WTC11 (cell line): ENCODE results near the gene FADS6. TPM values are rescaled to one million over a fixed set of nuclear protein-coding genes. Genes with fewer than 3 reads are reported as not detected.

Source experiments
- ATAC-seq: fragments of 200-7000 bp; cut with Tn5 transposase; 2 replicates; pipeline ENCODE4 v1.10.0; 2021; ENCODE audit warnings: mild to moderate bottlenecking, moderate library complexity
- CTCF ChIA-PET: fragments of 300-600 bp; sonication (Branson Sonifier 250); formaldehyde crosslinking; loops from one replicate; lab custom pipeline; 2021; ENCODE audit warnings: antibody characterized with exemption; lab: Charles Lee
- POLR2A ChIA-PET: fragments of 350-600 bp; sonication (Branson Sonifier 250); formaldehyde crosslinking; loops from one replicate; lab custom pipeline; 2021; ENCODE audit warnings: antibody characterized with exemption; lab: Charles Lee
- DNase-seq: peaks from one replicate; pipeline ENCODE4 v3.0.0; 2021; ENCODE audit warnings: low spot score
- H3K27ac Mint-ChIP-seq: 2 replicates; pipeline ENCODE4 v1.8.0; 2021; ENCODE audit warnings: mixed read lengths
- H3K27me3 Mint-ChIP-seq: 2 replicates; pipeline ENCODE4 v1.8.0; 2021; ENCODE audit warnings: low read depth, mild to moderate bottlenecking, moderate library complexity, mixed read lengths
- H3K36me3 Mint-ChIP-seq: 2 replicates; pipeline ENCODE4 v1.8.0; 2021; ENCODE audit warnings: mixed read lengths
- H3K4me1 Mint-ChIP-seq: 2 replicates; pipeline ENCODE4 v1.8.0; 2022; ENCODE audit warnings: mixed read lengths
- H3K4me3 Mint-ChIP-seq: 2 replicates; pipeline ENCODE4 v1.8.0; 2021; ENCODE audit warnings: mild to moderate bottlenecking, moderate library complexity, mixed read lengths
- H3K9me3 Mint-ChIP-seq: 2 replicates; pipeline ENCODE4 v1.8.0; 2021; ENCODE audit warnings: mixed read lengths
- AR ChIP-seq: fragments of 250-450 bp; sonication (Bioruptor Pico); IDR thresholded peaks from 2 replicates; pipeline ENCODE4 v1.9.0; 2021; ENCODE audit warnings: mild to moderate bottlenecking
- ATF1 ChIP-seq: sonication (generic); formaldehyde crosslinking; IDR thresholded peaks from 2 replicates; pipeline ENCODE4 v1.8.1; 2023; ENCODE audit warnings: mild to moderate bottlenecking, moderate library complexity, missing genetic modification reagents
- CREB1 ChIP-seq: sonication (generic); formaldehyde crosslinking; IDR thresholded peaks from 2 replicates; pipeline ENCODE4 v1.8.0; 2023; ENCODE audit warnings: mild to moderate bottlenecking, missing genetic modification reagents
- ESRRA ChIP-seq: sonication (generic); formaldehyde crosslinking; IDR thresholded peaks from 2 replicates; pipeline ENCODE4 v1.8.1; 2022; ENCODE audit warnings: mild to moderate bottlenecking, missing genetic modification reagents, borderline replicate concordance
- JAZF1 ChIP-seq: fragments of 250-450 bp; sonication (Bioruptor Pico); IDR thresholded peaks from 2 replicates; pipeline ENCODE4 v1.9.0; 2021; ENCODE audit warnings: moderate library complexity, mild to moderate bottlenecking, inconsistent platforms
- KAT7 ChIP-seq: sonication (generic); formaldehyde crosslinking; IDR thresholded peaks from 2 replicates; pipeline ENCODE4 v1.8.1; 2023; ENCODE audit warnings: missing genetic modification reagents, mild to moderate bottlenecking, borderline replicate concordance
- MLX ChIP-seq: sonication (generic); formaldehyde crosslinking; IDR thresholded peaks from 2 replicates; pipeline ENCODE4 v1.8.1; 2023; ENCODE audit warnings: mild to moderate bottlenecking, missing genetic modification reagents, moderate library complexity
- MXD4 ChIP-seq: fragments of 250-450 bp; sonication (Bioruptor Pico); IDR thresholded peaks from 2 replicates; pipeline ENCODE4 v1.8.0; 2021; ENCODE audit warnings: mild to moderate bottlenecking, moderate library complexity, borderline replicate concordance
- NFATC4 ChIP-seq: fragments of 250-450 bp; sonication (Bioruptor Pico); IDR thresholded peaks from 2 replicates; pipeline ENCODE4 v1.9.0; 2021; ENCODE audit warnings: mild to moderate bottlenecking
- NR2C2 ChIP-seq: sonication (generic); formaldehyde crosslinking; IDR thresholded peaks from 2 replicates; pipeline ENCODE4 v1.8.0; 2022; ENCODE audit warnings: mild to moderate bottlenecking, missing genetic modification reagents
- NR3C1 ChIP-seq: sonication (generic); formaldehyde crosslinking; conservative IDR thresholded peaks from 2 replicates; pipeline ENCODE4 v1.8.1; 2023; ENCODE audit warnings: low read depth, mild to moderate bottlenecking, missing genetic modification reagents
- PRRX2 ChIP-seq: fragments of 250-450 bp; sonication (Bioruptor Pico); IDR thresholded peaks from 2 replicates; pipeline ENCODE4 v1.8.0; 2021; ENCODE audit warnings: mild to moderate bottlenecking
- SMAD4 ChIP-seq: sonication (generic); formaldehyde crosslinking; IDR thresholded peaks from 2 replicates; pipeline ENCODE4 v1.8.0; 2022; ENCODE audit warnings: mild to moderate bottlenecking, missing genetic modification reagents
- TCF7 ChIP-seq: sonication (generic); formaldehyde crosslinking; IDR thresholded peaks from 2 replicates; pipeline ENCODE4 v1.8.0; 2022; ENCODE audit warnings: mild to moderate bottlenecking, low read depth, missing genetic modification reagents, moderate library complexity
- USF1 ChIP-seq: sonication (generic); formaldehyde crosslinking; IDR thresholded peaks from 2 replicates; pipeline ENCODE4 v1.8.0; 2022; ENCODE audit warnings: mild to moderate bottlenecking, missing genetic modification reagents
- ZBTB21 ChIP-seq: sonication (generic); formaldehyde crosslinking; IDR thresholded peaks from 2 replicates; pipeline ENCODE4 v1.8.1; 2023; ENCODE audit warnings: mild to moderate bottlenecking, missing genetic modification reagents, borderline replicate concordance
- ZNF263 ChIP-seq: sonication (generic); formaldehyde crosslinking; IDR thresholded peaks from 2 replicates; pipeline ENCODE4 v1.8.1; 2022; ENCODE audit warnings: low read depth, mild to moderate bottlenecking, moderate library complexity, missing genetic modification reagents
- ZNF317 ChIP-seq: sonication (generic); formaldehyde crosslinking; IDR thresholded peaks from 2 replicates; pipeline ENCODE4 v1.8.1; 2023; ENCODE audit warnings: low read depth, mild to moderate bottlenecking, moderate library complexity, missing genetic modification reagents, borderline replicate concordance
- ZNF671 ChIP-seq: fragments of 250-450 bp; sonication (Bioruptor Pico); IDR thresholded peaks from 2 replicates; pipeline ENCODE4 v1.8.0; 2021; ENCODE audit warnings: mild to moderate bottlenecking
- total RNA-seq: library from RNA; stranded (reverse); gene quantifications from 3 replicates; pipeline ENCODE4 v1.2.3, GENCODE V29; 2021
- TF ChIP-seq, protein P1 (sequence below): fragments of 250-450 bp; sonication (Bioruptor Pico); IDR thresholded peaks from 2 replicates; pipeline ENCODE4 v1.9.0; 2021; ENCODE audit warnings: moderate library complexity, mild to moderate bottlenecking, inconsistent platforms, borderline replicate concordance
- TF ChIP-seq, protein P2 (sequence below): sonication (generic); formaldehyde crosslinking; IDR thresholded peaks from 2 replicates; pipeline ENCODE4 v1.8.1; 2022; ENCODE audit warnings: mild to moderate bottlenecking, missing genetic modification reagents, moderate library complexity, borderline replicate concordance
- TF ChIP-seq, protein P3 (sequence below): sonication (generic); formaldehyde crosslinking; IDR thresholded peaks from 2 replicates; pipeline ENCODE4 v1.8.0; 2023; ENCODE audit warnings: missing genetic modification reagents
- TF ChIP-seq, protein P4 (sequence below): sonication (generic); formaldehyde crosslinking; IDR thresholded peaks from 2 replicates; pipeline ENCODE4 v1.8.1; 2023; ENCODE audit warnings: mild to moderate bottlenecking, moderate library complexity, missing genetic modification reagents
- TF ChIP-seq, protein P5 (sequence below): sonication (generic); formaldehyde crosslinking; conservative IDR thresholded peaks from 2 replicates; pipeline ENCODE4 v1.8.1; 2022; ENCODE audit warnings: mild to moderate bottlenecking, missing genetic modification reagents
- TF ChIP-seq, protein P6 (sequence below): sonication (generic); formaldehyde crosslinking; IDR thresholded peaks from 2 replicates; pipeline ENCODE4 v1.8.0; 2022; ENCODE audit warnings: mild to moderate bottlenecking, missing genetic modification reagents

FADS6 gene
- total RNA-seq, 1 experiment from 2014 or later = 1.2 TPM

DNA sequence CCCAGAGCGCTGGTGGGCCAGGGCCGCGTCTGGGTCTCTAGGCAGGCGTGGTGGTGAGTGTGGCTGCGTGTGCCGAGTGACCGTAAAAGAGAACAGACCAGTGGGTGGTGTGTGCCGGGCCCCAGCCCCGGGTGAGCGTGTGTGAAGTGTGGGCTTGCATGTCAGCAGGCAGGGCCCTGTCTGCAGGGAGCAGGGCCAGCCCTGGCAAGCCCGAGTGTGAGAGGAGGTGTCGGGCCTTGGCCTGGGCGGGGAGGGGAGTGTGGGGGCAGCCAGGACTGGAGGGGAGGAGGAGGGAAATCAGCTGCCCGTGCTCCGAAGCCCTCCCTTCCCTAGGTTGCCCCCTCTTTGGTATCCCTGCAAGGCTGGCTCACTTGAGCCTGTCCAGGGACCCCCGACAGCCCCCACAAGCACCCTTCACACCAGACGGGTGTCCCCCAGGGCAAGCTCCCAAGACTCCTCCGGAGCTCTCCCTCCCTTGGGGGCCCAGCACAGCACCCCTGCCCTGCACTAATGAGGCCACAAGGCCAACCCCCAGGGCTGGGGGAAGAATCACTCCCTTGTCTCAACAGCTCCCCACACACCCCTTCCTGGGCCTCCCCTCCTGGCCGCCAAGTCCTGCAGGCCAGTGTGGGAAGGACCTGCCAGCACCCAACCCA is 27.7 kb upstream of the FADS6 start:
- H3K27ac Mint-ChIP-seq = no peak overlapping the region
- no peaks in the 10 kb centered on the region for H3K36me3 Mint-ChIP-seq
- DNase-seq (no peak), ATAC-seq (no peak; the same call in 1 of the 2 replicates)
- POLR2A ChIA-PET = no interaction called here
- TF ChIP-seq USF1 (CRISPR knock-in tag) (no peak), TCF7 (CRISPR knock-in tag) (no peak), ESRRA (CRISPR knock-in tag) (no peak), ZNF671 (CRISPR knock-in tag) (no peak), ZBTB21 (CRISPR knock-in tag) (no peak), NR3C1 (no peak), ZNF263 (CRISPR knock-in tag) (no peak), NFATC4 (CRISPR knock-in tag) (no peak), AR (CRISPR knock-in tag) (no peak), MLX (no peak)
- TF ChIP-seq, protein P1, sequence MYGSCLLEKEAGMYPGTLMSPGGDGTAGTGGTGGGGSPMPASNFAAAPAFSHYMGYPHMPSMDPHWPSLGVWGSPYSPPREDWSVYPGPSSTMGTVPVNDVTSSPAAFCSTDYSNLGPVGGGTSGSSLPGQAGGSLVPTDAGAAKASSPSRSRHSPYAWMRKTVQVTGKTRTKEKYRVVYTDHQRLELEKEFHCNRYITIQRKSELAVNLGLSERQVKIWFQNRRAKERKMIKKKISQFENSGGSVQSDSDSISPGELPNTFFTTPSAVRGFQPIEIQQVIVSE (CRISPR knock-in tag) = no peak
- H3K9me3 Mint-ChIP-seq = no peaks in the 10 kb centered on the region
- H3K4me1 Mint-ChIP-seq = peaks cover 13% of the 10 kb centered on the region
- CTCF ChIA-PET = interaction anchor here (0.6 to 7.8 kb wide), 14 partner anchors 11 to 150 kb away, joined by 3 to 206 read pairs (median 4); partner anchors contain the start of genes FADS6, FDXR, GRIN2C and OTOP3
- peaks cover 49% of the 10 kb centered on the region for H3K27me3 Mint-ChIP-seq
- H3K4me3 Mint-ChIP-seq = no peak overlapping the region

DNA sequence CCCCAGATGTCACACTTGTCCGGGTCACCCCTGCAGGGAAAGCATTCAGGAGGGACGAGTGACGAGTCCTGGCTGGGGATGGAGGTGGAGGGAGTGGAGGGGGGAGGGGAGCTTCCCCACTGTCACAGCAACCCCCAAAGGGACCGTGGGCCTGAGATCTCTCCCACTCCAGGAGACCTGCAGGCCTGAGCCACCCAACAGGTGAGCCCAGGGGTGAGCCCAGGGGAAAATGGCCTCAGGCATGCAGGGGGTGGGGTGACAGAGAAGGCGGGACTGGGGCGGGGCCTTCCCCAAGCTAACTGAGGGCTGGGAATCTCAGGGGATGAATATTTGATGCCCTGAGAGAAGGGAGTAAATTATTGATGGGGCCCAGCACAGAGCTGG is 27.2 kb upstream of the FADS6 start:
- peak; percentile 22; the same call in 1 of the 2 replicates for ATAC-seq
- ChIA-PET POLR2A (no interaction called here), CTCF (interaction anchor here (0.6 to 7.8 kb wide), 16 partner anchors 11 to 150 kb away, joined by 3 to 206 read pairs (median 8); partner anchors contain the start of genes FDXR, GRIN2C and OTOP3)
- H3K4me3 Mint-ChIP-seq = no peak overlapping the region
- H3K4me1 Mint-ChIP-seq = peaks cover 13% of the 10 kb centered on the region
- H3K27me3 Mint-ChIP-seq = peaks cover 46% of the 10 kb centered on the region
- H3K27ac Mint-ChIP-seq = no peak overlapping the region
- H3K9me3 Mint-ChIP-seq = no peaks in the 10 kb centered on the region
- DNase-seq = no peak
- H3K36me3 Mint-ChIP-seq = no peaks in the 10 kb centered on the region
- TF ChIP-seq MXD4 = no peak
- TF ChIP-seq ZNF263 (CRISPR knock-in tag) = no peak
- TF ChIP-seq, protein P2, sequence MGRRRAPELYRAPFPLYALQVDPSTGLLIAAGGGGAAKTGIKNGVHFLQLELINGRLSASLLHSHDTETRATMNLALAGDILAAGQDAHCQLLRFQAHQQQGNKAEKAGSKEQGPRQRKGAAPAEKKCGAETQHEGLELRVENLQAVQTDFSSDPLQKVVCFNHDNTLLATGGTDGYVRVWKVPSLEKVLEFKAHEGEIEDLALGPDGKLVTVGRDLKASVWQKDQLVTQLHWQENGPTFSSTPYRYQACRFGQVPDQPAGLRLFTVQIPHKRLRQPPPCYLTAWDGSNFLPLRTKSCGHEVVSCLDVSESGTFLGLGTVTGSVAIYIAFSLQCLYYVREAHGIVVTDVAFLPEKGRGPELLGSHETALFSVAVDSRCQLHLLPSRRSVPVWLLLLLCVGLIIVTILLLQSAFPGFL (CRISPR knock-in tag) = no peak
- TF ChIP-seq SMAD4 (CRISPR knock-in tag) = no peak
- no peak for TF ChIP-seq ZNF317 (CRISPR knock-in tag)
- TF ChIP-seq, protein P3, sequence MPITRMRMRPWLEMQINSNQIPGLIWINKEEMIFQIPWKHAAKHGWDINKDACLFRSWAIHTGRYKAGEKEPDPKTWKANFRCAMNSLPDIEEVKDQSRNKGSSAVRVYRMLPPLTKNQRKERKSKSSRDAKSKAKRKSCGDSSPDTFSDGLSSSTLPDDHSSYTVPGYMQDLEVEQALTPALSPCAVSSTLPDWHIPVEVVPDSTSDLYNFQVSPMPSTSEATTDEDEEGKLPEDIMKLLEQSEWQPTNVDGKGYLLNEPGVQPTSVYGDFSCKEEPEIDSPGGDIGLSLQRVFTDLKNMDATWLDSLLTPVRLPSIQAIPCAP (CRISPR knock-in tag) = no peak
- no peak for TF ChIP-seq KAT7 (CRISPR knock-in tag)
- TF ChIP-seq, protein P4, sequence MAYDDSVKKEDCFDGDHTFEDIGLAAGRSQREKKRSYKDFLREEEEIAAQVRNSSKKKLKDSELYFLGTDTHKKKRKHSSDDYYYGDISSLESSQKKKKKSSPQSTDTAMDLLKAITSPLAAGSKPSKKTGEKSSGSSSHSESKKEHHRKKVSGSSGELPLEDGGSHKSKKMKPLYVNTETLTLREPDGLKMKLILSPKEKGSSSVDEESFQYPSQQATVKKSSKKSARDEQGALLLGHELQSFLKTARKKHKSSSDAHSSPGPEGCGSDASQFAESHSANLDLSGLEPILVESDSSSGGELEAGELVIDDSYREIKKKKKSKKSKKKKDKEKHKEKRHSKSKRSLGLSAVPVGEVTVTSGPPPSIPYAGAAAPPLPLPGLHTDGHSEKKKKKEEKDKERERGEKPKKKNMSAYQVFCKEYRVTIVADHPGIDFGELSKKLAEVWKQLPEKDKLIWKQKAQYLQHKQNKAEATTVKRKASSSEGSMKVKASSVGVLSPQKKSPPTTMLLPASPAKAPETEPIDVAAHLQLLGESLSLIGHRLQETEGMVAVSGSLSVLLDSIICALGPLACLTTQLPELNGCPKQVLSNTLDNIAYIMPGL (CRISPR knock-in tag) = no peak
- TF ChIP-seq, protein P5, sequence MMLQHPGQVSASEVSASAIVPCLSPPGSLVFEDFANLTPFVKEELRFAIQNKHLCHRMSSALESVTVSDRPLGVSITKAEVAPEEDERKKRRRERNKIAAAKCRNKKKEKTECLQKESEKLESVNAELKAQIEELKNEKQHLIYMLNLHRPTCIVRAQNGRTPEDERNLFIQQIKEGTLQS (CRISPR knock-in tag) = no peak
- TF ChIP-seq PRRX2 = no peak
- TF ChIP-seq JAZF1 (CRISPR knock-in tag) = no peak
- TF ChIP-seq, protein P6, sequence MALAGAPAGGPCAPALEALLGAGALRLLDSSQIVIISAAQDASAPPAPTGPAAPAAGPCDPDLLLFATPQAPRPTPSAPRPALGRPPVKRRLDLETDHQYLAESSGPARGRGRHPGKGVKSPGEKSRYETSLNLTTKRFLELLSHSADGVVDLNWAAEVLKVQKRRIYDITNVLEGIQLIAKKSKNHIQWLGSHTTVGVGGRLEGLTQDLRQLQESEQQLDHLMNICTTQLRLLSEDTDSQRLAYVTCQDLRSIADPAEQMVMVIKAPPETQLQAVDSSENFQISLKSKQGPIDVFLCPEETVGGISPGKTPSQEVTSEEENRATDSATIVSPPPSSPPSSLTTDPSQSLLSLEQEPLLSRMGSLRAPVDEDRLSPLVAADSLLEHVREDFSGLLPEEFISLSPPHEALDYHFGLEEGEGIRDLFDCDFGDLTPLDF (CRISPR knock-in tag) = no peak
- TF ChIP-seq ATF1 (CRISPR knock-in tag) = no peak
- TF ChIP-seq CREB1 (CRISPR knock-in tag) = no peak
- TF ChIP-seq NR2C2 = no peak
